ENCODE results near the gene STARD3. TPM values are rescaled to one million over a fixed set of nuclear protein-coding genes. Genes with fewer than 3 reads are reported as not detected.

STARD3 gene
- total and polyA plus RNA-seq, 9 of the 15 experiments (the other 6 are each of a cell fraction or from before 2014, with no cell fraction given), result 0.63 to 87.0 (median 46.0) TPM

GRCh38 chr17:39687546-39688474 is 50.9 kb downstream of the STARD3 start, which contains the start of gene PGAP3 (continued):
- TF ChIP-seq RBM14 (IDR thresholded peaks at IDR 0.05; ENCODE audit: borderline replicate concordance, insufficient read depth, low read depth, low read length) (no peak), TRIM24 (IDR thresholded peaks at IDR 0.05) (peak in 1 of 2 experiments; percentile 89; a peak in 2 of 4 replicates), GABPB2 (CRISPR knock-in tag; conservative IDR thresholded peaks at IDR 0.05) (no peak), SRSF3 (IDR thresholded peaks at IDR 0.05; ENCODE audit: insufficient read depth, low read length) (no peak), ZNF24 (IDR thresholded peaks at IDR 0.05) (no peak), TARDBP (IDR thresholded peaks at IDR 0.05) (no peak), ZFP91 (CRISPR knock-in tag; IDR thresholded peaks at IDR 0.05) (no peak), HNRNPL (IDR thresholded peaks at IDR 0.05; ENCODE audit: low read depth, low read length) (no peak), MAFF (IDR thresholded peaks at IDR 0.05; ENCODE audit: low read length) (no peak), ZNF324 (CRISPR knock-in tag; IDR thresholded peaks at IDR 0.05) (no peak), ZNF436 (CRISPR knock-in tag; IDR thresholded peaks at IDR 0.05) (no peak), NUFIP1 (IDR thresholded peaks at IDR 0.05; ENCODE audit: partially characterized antibody) (no peak), SMC3 (conservative IDR thresholded peaks at IDR 0.05; ENCODE audit: insufficient read depth, low read depth, low read length) (no peak), CSDE1 (IDR thresholded peaks at IDR 0.05) (no peak), GTF2A2 (tag; IDR thresholded peaks at IDR 0.05) (no peak), RAD51 (IDR thresholded peaks at IDR 0.05; ENCODE audit: borderline replicate concordance, low read depth) (no peak), FOXK2 (conservative IDR thresholded peaks at IDR 0.05 in 1 of 2, IDR thresholded peaks at IDR 0.05 in 1 of 2; ENCODE audit: low read depth in 2 of 2) (peak; percentile 64 to 72; a peak in 3 of 4 replicates), HDAC1 (IDR thresholded peaks at IDR 0.05) (peak in 1 of 2 experiments; percentile 21; a peak in 1 of 4 replicates), ELF4 (CRISPR knock-in tag; IDR thresholded peaks at IDR 0.05) (no peak), MBD2 (IDR thresholded peaks at IDR 0.05; ENCODE audit: borderline replicate concordance, low read depth) (no peak; the same call in 1 of the 2 replicates), DMBX1 (CRISPR knock-in tag; IDR thresholded peaks at IDR 0.05; ENCODE audit: borderline replicate concordance) (peak; percentile 68; the same call in 1 of the 2 replicates), CBFA2T2 (conservative IDR thresholded peaks at IDR 0.05) (no peak), ATF6 (CRISPR knock-in tag; IDR thresholded peaks at IDR 0.05) (no peak), ZNF764 (CRISPR knock-in tag; IDR thresholded peaks at IDR 0.05; ENCODE audit: low read depth) (no peak)
- TF ChIP-seq, protein P1, sequence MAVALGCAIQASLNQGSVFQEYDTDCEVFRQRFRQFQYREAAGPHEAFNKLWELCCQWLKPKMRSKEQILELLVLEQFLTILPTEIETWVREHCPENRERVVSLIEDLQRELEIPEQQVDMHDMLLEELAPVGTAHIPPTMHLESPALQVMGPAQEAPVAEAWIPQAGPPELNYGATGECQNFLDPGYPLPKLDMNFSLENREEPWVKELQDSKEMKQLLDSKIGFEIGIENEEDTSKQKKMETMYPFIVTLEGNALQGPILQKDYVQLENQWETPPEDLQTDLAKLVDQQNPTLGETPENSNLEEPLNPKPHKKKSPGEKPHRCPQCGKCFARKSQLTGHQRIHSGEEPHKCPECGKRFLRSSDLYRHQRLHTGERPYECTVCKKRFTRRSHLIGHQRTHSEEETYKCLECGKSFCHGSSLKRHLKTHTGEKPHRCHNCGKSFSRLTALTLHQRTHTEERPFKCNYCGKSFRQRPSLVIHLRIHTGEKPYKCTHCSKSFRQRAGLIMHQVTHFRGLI (CRISPR knock-in tag; IDR thresholded peaks at IDR 0.05), result no peak
